IMR-90 (cell line): ENCODE results near the gene KLHL36. TPM values are rescaled to one million over a fixed set of nuclear protein-coding genes. Genes with fewer than 3 reads are reported as not detected.
A peak's percentile ranks its signal among the peaks of the same experiment; 100 is the strongest.

ENCODE experiments used
- ATAC-seq: fragments of 200-7000 bp; cut with Tn5 transposase; 2 replicates; pipeline ENCODE4 v1.9.1; 2020; ENCODE audit warnings: low read depth, mild to moderate bottlenecking, moderate library complexity
- BruUV-seq: library from RNA; stranded (reverse); fragments of 400-500 nt; replicated peaks from 2 replicates; lab custom pipeline; 2021; lab: Mats Ljungman, UMichigan
- CTCF ChIA-PET: fragments of 300-600 bp; formaldehyde crosslinking; extraction: SDS; loops from one replicate; lab custom pipeline; 2021; ENCODE audit warnings: antibody characterized with exemption; lab: Yijun Ruan, JAX
- POLR2A ChIA-PET: fragments of 300-600 bp; sonication (Branson Sonifier 250); formaldehyde crosslinking; loops from one replicate; lab custom pipeline; 2022; ENCODE audit warnings: antibody characterized with exemption; ENCODE audit not compliant: unreplicated experiment; lab: Charles Lee
- DNase-seq: peaks from one replicate; pipeline ENCODE4 v3.0.0; 2013
- H2AFZ ChIP-seq: replicated peaks from 2 replicates; pipeline ENCODE3; 2013; ENCODE audit warnings: low read length, mild to moderate bottlenecking; ENCODE audit not compliant: poor library complexity
- H2AK5ac ChIP-seq: 2 replicates; pipeline ENCODE4 v1.6.1; 2013; ENCODE audit warnings: low read depth, low read length, inconsistent platforms
- H2AK9ac ChIP-seq: replicated peaks from 2 replicates; pipeline ENCODE3; 2013; ENCODE audit warnings: mild to moderate bottlenecking, low read depth, low read length, moderate library complexity; ENCODE audit not compliant: poor library complexity
- H2BK120ac ChIP-seq: 2 replicates; pipeline ENCODE4 v1.6.1; 2013; ENCODE audit warnings: low read depth, low read length, inconsistent platforms
- H2BK15ac ChIP-seq: 3 replicates; pipeline ENCODE4 v1.6.1; 2013; ENCODE audit warnings: low read depth, low read length, inconsistent platforms
- H2BK20ac ChIP-seq: 2 replicates; pipeline ENCODE4 v1.6.1; 2013; ENCODE audit warnings: low read depth, mild to moderate bottlenecking, inconsistent platforms, low read length, moderate library complexity
- H2BK5ac ChIP-seq: 2 replicates; pipeline ENCODE4 v1.6.1; 2013; ENCODE audit warnings: mild to moderate bottlenecking, low read depth, low read length, inconsistent platforms; ENCODE audit not compliant: poor library complexity, severe bottlenecking
- H3K14ac ChIP-seq: replicated peaks from 2 replicates; pipeline ENCODE4 v1.6.1; 2013; ENCODE audit warnings: low read depth, low read length, inconsistent platforms
- H3K18ac ChIP-seq: 2 replicates; pipeline ENCODE4 v1.6.1; 2013; ENCODE audit warnings: low read depth, low read length, control low read depth
- H3K23ac ChIP-seq: 2 replicates; pipeline ENCODE4 v1.6.1; 2013; ENCODE audit warnings: low read depth, low read length, inconsistent platforms
- H3K27ac ChIP-seq: 2 replicates; pipeline ENCODE4 v1.5.1; 2013; ENCODE audit warnings: mild to moderate bottlenecking, control low read depth, low read length; ENCODE audit not compliant: insufficient read depth
- H3K27me3 ChIP-seq: 2 replicates; pipeline ENCODE4 v1.6.1; 2013; ENCODE audit warnings: low read length; ENCODE audit not compliant: control insufficient read depth, insufficient read depth
- H3K36me3 ChIP-seq: 2 replicates; pipeline ENCODE4 v1.6.1; 2013; ENCODE audit warnings: low read length, mixed read lengths; ENCODE audit not compliant: control insufficient read depth, insufficient read depth
- H3K4ac ChIP-seq: 2 replicates; pipeline ENCODE4 v1.6.1; 2013; ENCODE audit warnings: low read depth, low read length, inconsistent platforms
- H3K4me1 ChIP-seq: 2 replicates; pipeline ENCODE4 v1.6.1; 2013; ENCODE audit warnings: low read length, mixed read lengths; ENCODE audit not compliant: control insufficient read depth, insufficient read depth
- H3K4me2 ChIP-seq: 2 replicates; pipeline ENCODE4 v1.6.1; 2013; ENCODE audit warnings: low read depth, mild to moderate bottlenecking, control low read depth, low read length, moderate library complexity
- H3K4me3 ChIP-seq: 2 replicates; pipeline ENCODE4 v1.5.1; 2013; ENCODE audit warnings: low read depth, mild to moderate bottlenecking, control low read depth, low read length, moderate library complexity; ENCODE audit not compliant: insufficient read depth
- H3K56ac ChIP-seq: 2 replicates; pipeline ENCODE4 v1.6.1; 2013; ENCODE audit warnings: low read length, inconsistent platforms; ENCODE audit not compliant: insufficient read depth; ENCODE audit errors: extremely low read depth
- H3K79me1 ChIP-seq, 2 experiments: 2 replicates each; pipeline ENCODE4 v1.6.1; 2013; ENCODE audit warnings: low read length in 2 of 2, inconsistent platforms in 1 of 2, low read depth in 1 of 2
- H3K9ac ChIP-seq: 2 replicates; pipeline ENCODE4 v1.6.1; 2013; ENCODE audit warnings: low read depth, low read length, control low read depth
- H3K9me1 ChIP-seq: 2 replicates; pipeline ENCODE4 v1.6.1; 2013; ENCODE audit warnings: low read length, inconsistent platforms; ENCODE audit not compliant: insufficient read depth
- H3K9me3 ChIP-seq: 2 replicates; pipeline ENCODE4 v1.6.1; 2013; ENCODE audit warnings: low read length; ENCODE audit not compliant: control insufficient read depth, insufficient read depth
- H4K20me1 ChIP-seq: 2 replicates; pipeline ENCODE4 v1.6.1; 2013; ENCODE audit warnings: low read length, inconsistent platforms; ENCODE audit not compliant: insufficient read depth
- H4K5ac ChIP-seq: 2 replicates; pipeline ENCODE4 v1.6.1; 2013; ENCODE audit warnings: mild to moderate bottlenecking, low read depth, low read length, control low read depth
- H4K8ac ChIP-seq, 2 experiments: 2 replicates each; pipeline ENCODE4 v1.6.1; 2013; ENCODE audit warnings: low read depth in 2 of 2, low read length in 2 of 2, control low read depth in 1 of 2, inconsistent platforms in 1 of 2
- H4K91ac ChIP-seq: 2 replicates; pipeline ENCODE4 v1.6.1; 2013; ENCODE audit warnings: low read depth, low read length, inconsistent platforms; ENCODE audit not compliant: insufficient read depth
- BHLHE40 ChIP-seq: fragments of 150-350 bp; IDR thresholded peaks from 2 replicates; pipeline ENCODE4 v1.6.1; 2016; ENCODE audit warnings: mild to moderate bottlenecking, low read depth, low read length
- MXI1 ChIP-seq: IDR thresholded peaks from 2 replicates; pipeline ENCODE4 v1.6.1; 2012; ENCODE audit warnings: low read depth, mild to moderate bottlenecking, low read length, moderate library complexity, borderline replicate concordance
- POLR2A ChIP-seq: IDR thresholded peaks from 2 replicates; pipeline ENCODE4 v1.6.1; 2012; ENCODE audit warnings: mild to moderate bottlenecking, low read depth, low read length
- WGBS, 2 experiments: methylation state at CpG; one replicate each; pipeline versions ENCODE4 v1.1.5 to v1.1.7; 2013; ENCODE audit warnings: missing lambda C conversion rate in 2 of 2; ENCODE audit not compliant: insufficient read length in 1 of 2; ENCODE audit errors: extremely low coverage in 2 of 2; 5-methylcytosine and 5-hydroxymethylcytosine counted together
- dilution Hi-C: fragments of 300-500 bp; cut with HindIII; formaldehyde crosslinking; loops from one replicate; pipeline ENCODE4 v1.14.3; 2018; ENCODE audit warnings: low sequenced_read_pairs; ENCODE audit not compliant: unreplicated experiment
- in situ Hi-C: fragments of 300-500 bp; cut with MboI; formaldehyde crosslinking; loops from 3 replicates; pipeline ENCODE4 v1.14.3; 2019; ENCODE audit warnings: low sequenced_read_pairs, inconsistent platforms, mixed read lengths
- intact Hi-C: fragments of 100-400 bp; cut with micrococcal nuclease; formaldehyde crosslinking; loops from 2 replicates; pipeline ENCODE4 v1.10.0; 2022
- polyA plus RNA-seq, 3 experiments: library from polyadenylated mRNA; depleted of rRNA; stranded (reverse); fragments of >200 nt; gene quantifications; 2 replicates each; pipeline ENCODE4 v1.2.3, GENCODE V29; 2012; ENCODE audit warnings: low replicate concordance in 1 of 3
- total RNA-seq: library from RNA; depleted of rRNA; stranded (reverse); fragments of >200 nt; gene quantifications from 2 replicates; pipeline ENCODE4 v1.2.3, GENCODE V29; 2012
- TF ChIP-seq, protein P1 (sequence below): fragments of 150-350 bp; IDR thresholded peaks from 2 replicates; pipeline ENCODE4 v1.6.1; 2017; ENCODE audit warnings: mild to moderate bottlenecking, antibody characterized with exemption, low read length, low read depth
- TF ChIP-seq, protein P2 (sequence below): fragments of 150-350 bp; IDR thresholded peaks from 2 replicates; pipeline ENCODE4 v1.6.1; 2016; ENCODE audit warnings: low read depth, mild to moderate bottlenecking, low read length, moderate library complexity, borderline replicate concordance

The KLHL36 gene
- total and polyA plus RNA-seq, 2 of the 4 experiments (the other 2 are of a cell fraction) = 45.9 to 46.3 TPM

DNA sequence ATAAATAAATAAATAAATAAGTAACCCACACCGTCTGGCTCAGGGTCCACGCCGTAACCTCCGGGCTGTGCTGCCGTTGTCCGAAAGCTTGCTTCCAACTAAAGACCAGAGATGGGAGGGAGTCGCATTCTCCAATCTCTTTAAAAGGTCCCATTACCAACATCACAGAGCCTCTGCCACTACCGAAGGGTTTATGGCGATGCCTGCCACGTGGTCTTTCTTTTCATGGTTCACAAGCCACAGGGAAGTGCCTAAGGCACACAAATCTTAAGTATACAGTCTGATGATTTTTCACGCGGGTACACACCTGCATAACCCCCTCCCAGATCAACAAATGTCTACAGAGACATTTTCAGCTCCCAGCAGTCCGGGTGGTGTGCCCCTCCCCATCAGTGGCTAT is 31.8 kb upstream of the KLHL36 start:
- Histone ChIP-seq H3K4ac (peak overlapping the region; percentile 78), H2AFZ (peak overlapping the region; percentile 13), H3K27me3 (no peaks in the 10 kb centered on the region), H2BK20ac (peak overlapping the region; percentile 21; the same call in 1 of the 2 replicates), H2BK15ac (no peak overlapping the region; the same call in 2 of the 3 replicates), H2AK5ac (peak overlapping the region; percentile 83), H2BK5ac (peak overlapping the region; percentile 90), H2AK9ac (peak overlapping the region; percentile 94), H4K20me1 (peaks cover 63% of the 10 kb centered on the region), H3K56ac (peak overlapping the region; percentile 70; the same call in 1 of the 2 replicates), H3K4me1 (peaks cover 31% of the 10 kb centered on the region), H3K4me3 (peak overlapping the region; percentile 90), H3K9ac (peak overlapping the region; percentile 89), H3K23ac (peak overlapping the region; percentile 98), H3K9me3 (no peaks in the 10 kb centered on the region), H3K36me3 (peaks cover 29% of the 10 kb centered on the region), H2BK120ac (peak overlapping the region; percentile 16; the same call in 1 of the 2 replicates), H4K91ac (peak overlapping the region; percentile 66), H3K27ac (peak overlapping the region; percentile 88), H3K9me1 (peaks cover 38% of the 10 kb centered on the region), H3K79me1 (peaks cover 9 to 61% of the 10 kb centered on the region in 2 experiments), H4K8ac (peak overlapping the region in 1 of 2 experiments; percentile 54; a peak in 2 of 4 replicates), H3K14ac (peak overlapping the region; percentile 96), H3K4me2 (peak overlapping the region; percentile 96), H3K18ac (0 out of 2 replicates have a peak overlapping the region, but pooled peaks have one; percentile 6), H4K5ac (no peak overlapping the region)
- dilution Hi-C loops = no loop called here
- intact Hi-C loops = loop anchor here (10.0 kb wide), 1 partner anchor 322 kb away; the partner anchor contains the start of gene WFDC1
- TSS peak; percentile 44 for BruUV-seq
- TF ChIP-seq BHLHE40 = no peak
- TF ChIP-seq POLR2A = peak; percentile 23; the same call in 1 of the 2 replicates
- TF ChIP-seq, protein P1, sequence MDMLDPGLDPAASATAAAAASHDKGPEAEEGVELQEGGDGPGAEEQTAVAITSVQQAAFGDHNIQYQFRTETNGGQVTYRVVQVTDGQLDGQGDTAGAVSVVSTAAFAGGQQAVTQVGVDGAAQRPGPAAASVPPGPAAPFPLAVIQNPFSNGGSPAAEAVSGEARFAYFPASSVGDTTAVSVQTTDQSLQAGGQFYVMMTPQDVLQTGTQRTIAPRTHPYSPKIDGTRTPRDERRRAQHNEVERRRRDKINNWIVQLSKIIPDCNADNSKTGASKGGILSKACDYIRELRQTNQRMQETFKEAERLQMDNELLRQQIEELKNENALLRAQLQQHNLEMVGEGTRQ = peak; percentile 47; the same call in 1 of the 2 replicates
- TF ChIP-seq MXI1 = peak; percentile 92
- TF ChIP-seq, protein P2, sequence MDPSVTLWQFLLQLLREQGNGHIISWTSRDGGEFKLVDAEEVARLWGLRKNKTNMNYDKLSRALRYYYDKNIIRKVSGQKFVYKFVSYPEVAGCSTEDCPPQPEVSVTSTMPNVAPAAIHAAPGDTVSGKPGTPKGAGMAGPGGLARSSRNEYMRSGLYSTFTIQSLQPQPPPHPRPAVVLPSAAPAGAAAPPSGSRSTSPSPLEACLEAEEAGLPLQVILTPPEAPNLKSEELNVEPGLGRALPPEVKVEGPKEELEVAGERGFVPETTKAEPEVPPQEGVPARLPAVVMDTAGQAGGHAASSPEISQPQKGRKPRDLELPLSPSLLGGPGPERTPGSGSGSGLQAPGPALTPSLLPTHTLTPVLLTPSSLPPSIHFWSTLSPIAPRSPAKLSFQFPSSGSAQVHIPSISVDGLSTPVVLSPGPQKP = no peak
- no CpG with 5 or more reads among the region's 13 CpGs for WGBS, 2 experiments
- CTCF ChIA-PET = no interaction called here
- in situ Hi-C loops = no loop called here
- ATAC-seq (no peak), DNase-seq (no peak)
- POLR2A ChIA-PET = no interaction called here
